GM10266 (cell line): ENCODE data around the gene PLD4.
"Not testable (repeated sequence)": the region's sequence is repeated elsewhere in the genome, so short reads cannot be mapped to it uniquely, and the experiment has no call there.

Experiments
- DNase-seq: peaks from one replicate; pipeline ENCODE4 v3.0.0; 2012; ENCODE audit errors: extremely low spot score
- CTCF ChIP-seq: IDR thresholded peaks from 2 replicates; pipeline ENCODE4 v1.5.1; 2012; ENCODE audit warnings: mild to moderate bottlenecking, low read depth; ENCODE audit not compliant: control insufficient read depth, insufficient read depth; ENCODE audit errors: missing control alignments

The PLD4 gene

GRCh38 chr14:104882991-104883660 is 41.6 kb upstream of the PLD4 start:
- no peak for TF ChIP-seq CTCF
- no peak for DNase-seq

- TF ChIP-seq CTCF, result no peak
- DNase-seq, result no peak
These were observed 40.9 kb upstream of the PLD4 start for GRCh38 chr14:104883681-104884361.

GRCh38 chr14:104884381-104884780 is 40.3 kb upstream of the PLD4 start:
- DNase-seq, result not testable (repeated sequence)

- no peak for TF ChIP-seq CTCF
- DNase-seq, result no peak
These were observed 39.4 kb upstream of the PLD4 start for GRCh38 chr14:104885031-104885972.

- DNase-seq, result no peak
- TF ChIP-seq CTCF, result no peak
These were observed 38.5 kb upstream of the PLD4 start for GRCh38 chr14:104885973-104886689.

- no peak for DNase-seq
- TF ChIP-seq CTCF, result no peak
These were observed 37.7 kb upstream of the PLD4 start for GRCh38 chr14:104886690-104887622.
